ENCODE data around the gene COMT.

DNA sequence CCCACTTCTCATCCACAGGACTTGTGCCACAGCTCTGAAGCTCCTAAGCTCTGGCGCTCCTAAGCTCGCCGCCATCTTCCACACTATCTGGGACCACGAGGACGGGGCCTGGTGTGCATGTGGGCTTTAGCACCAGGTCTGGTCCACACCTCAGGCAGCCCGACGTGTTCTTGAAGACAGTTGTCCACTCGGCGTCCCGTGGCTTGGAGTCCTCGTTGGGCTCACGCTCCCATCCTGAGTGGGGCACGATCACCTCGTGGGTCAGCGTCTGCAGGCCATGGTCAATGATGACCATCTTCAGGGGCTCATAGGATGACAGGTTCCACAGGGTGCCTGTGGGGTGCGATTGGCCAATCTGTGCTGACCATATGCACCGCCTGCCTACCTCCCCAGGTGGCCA lies 37.2 kb downstream of the COMT start:
- TF ChIP-seq POLR2AphosphoS5 (IDR thresholded peaks at IDR 0.05) (no peak), POLR2A (IDR thresholded peaks at IDR 0.05) (no peak)
- TF ChIP-seq, protein P1, sequence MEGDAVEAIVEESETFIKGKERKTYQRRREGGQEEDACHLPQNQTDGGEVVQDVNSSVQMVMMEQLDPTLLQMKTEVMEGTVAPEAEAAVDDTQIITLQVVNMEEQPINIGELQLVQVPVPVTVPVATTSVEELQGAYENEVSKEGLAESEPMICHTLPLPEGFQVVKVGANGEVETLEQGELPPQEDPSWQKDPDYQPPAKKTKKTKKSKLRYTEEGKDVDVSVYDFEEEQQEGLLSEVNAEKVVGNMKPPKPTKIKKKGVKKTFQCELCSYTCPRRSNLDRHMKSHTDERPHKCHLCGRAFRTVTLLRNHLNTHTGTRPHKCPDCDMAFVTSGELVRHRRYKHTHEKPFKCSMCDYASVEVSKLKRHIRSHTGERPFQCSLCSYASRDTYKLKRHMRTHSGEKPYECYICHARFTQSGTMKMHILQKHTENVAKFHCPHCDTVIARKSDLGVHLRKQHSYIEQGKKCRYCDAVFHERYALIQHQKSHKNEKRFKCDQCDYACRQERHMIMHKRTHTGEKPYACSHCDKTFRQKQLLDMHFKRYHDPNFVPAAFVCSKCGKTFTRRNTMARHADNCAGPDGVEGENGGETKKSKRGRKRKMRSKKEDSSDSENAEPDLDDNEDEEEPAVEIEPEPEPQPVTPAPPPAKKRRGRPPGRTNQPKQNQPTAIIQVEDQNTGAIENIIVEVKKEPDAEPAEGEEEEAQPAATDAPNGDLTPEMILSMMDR (IDR thresholded peaks at IDR 0.05), result no peak
